MCF 10A (cell line): ENCODE measurements around the gene DKK2. TPM values are rescaled to one million over a fixed set of nuclear protein-coding genes. Genes with fewer than 3 reads are reported as not detected.

Source experiments
- BruUV-seq: library from RNA; stranded (reverse); fragments of 400-500 nt; replicated peaks from 2 replicates; lab custom pipeline; 2021; lab: Mats Ljungman, UMichigan
- CTCF ChIA-PET: fragments of 300-600 bp; sonication (Branson Sonifier 250); formaldehyde crosslinking; extraction: SDS; loops from one replicate; lab custom pipeline; 2021; ENCODE audit warnings: antibody characterized with exemption, inconsistent platforms; lab: Yijun Ruan, JAX
- POLR2A ChIA-PET: fragments of 300-600, 350-650 bp; sonication (Branson Sonifier 250); formaldehyde crosslinking; extraction: SDS; loops from one replicate; lab custom pipeline; 2020; ENCODE audit warnings: antibody characterized with exemption, inconsistent platforms; lab: Yijun Ruan, JAX
- DNase-seq: peaks from one replicate; pipeline ENCODE4 v3.0.0-alpha.2; 2018; ENCODE audit not compliant: unreplicated experiment
- H3K27ac Mint-ChIP-seq: one replicate; pipeline ENCODE4 v1.8.0; 2022; ENCODE audit warnings: mild to moderate bottlenecking, low read depth, mixed read lengths; ENCODE audit not compliant: unreplicated experiment
- H3K27me3 Mint-ChIP-seq: one replicate; pipeline ENCODE4 v1.8.0; 2022; ENCODE audit warnings: mixed read lengths; ENCODE audit not compliant: insufficient read depth, unreplicated experiment
- H3K36me3 Mint-ChIP-seq: one replicate; pipeline ENCODE4 v1.8.0; 2022; ENCODE audit warnings: mild to moderate bottlenecking, moderate library complexity, mixed read lengths; ENCODE audit not compliant: insufficient read depth, unreplicated experiment
- H3K4me1 Mint-ChIP-seq: one replicate; pipeline ENCODE4 v1.8.0; 2022; ENCODE audit warnings: mixed read lengths; ENCODE audit not compliant: insufficient read depth, unreplicated experiment
- H3K4me3 Mint-ChIP-seq: one replicate; pipeline ENCODE4 v1.8.0; 2022; ENCODE audit warnings: mild to moderate bottlenecking, moderate library complexity, mixed read lengths; ENCODE audit not compliant: unreplicated experiment
- H3K9me3 Mint-ChIP-seq: one replicate; pipeline ENCODE4 v1.8.0; 2022; ENCODE audit warnings: mixed read lengths; ENCODE audit not compliant: unreplicated experiment
- CTCF ChIP-seq: fragments of 200-600 bp; IDR thresholded peaks from one replicate; pipeline ENCODE4 v1.8.0; 2022; ENCODE audit warnings: antibody characterized with exemption, mild to moderate bottlenecking; ENCODE audit not compliant: unreplicated experiment
- intact Hi-C: fragments of 100-400 bp; cut with micrococcal nuclease; formaldehyde crosslinking; loops from 2 replicates; pipeline ENCODE4 v1.14.1; 2022
- total RNA-seq: library from RNA; stranded (reverse); gene quantifications from 2 replicates; pipeline ENCODE4 v1.2.3, GENCODE V29; 2022

Gene DKK2
- total RNA-seq, 1 experiment from 2014 or later = 0.30 TPM

GRCh38 chr4:106987311-106987710 lies 48.8 kb downstream of the DKK2 start:
- BruUV-seq = no TSS peak
- no peak overlapping the region for H3K27ac Mint-ChIP-seq
- no peaks in the 10 kb centered on the region for H3K27me3 Mint-ChIP-seq
- ChIA-PET POLR2A (no interaction called here), CTCF (interaction anchor here (0.6 kb wide), 1 partner anchor 734 kb away, joined by 3 read pairs; no protein-coding TSS in a partner anchor)
- H3K9me3 Mint-ChIP-seq = no peaks in the 10 kb centered on the region
- no peak overlapping the region for H3K4me3 Mint-ChIP-seq
- DNase-seq = peak; percentile 34
- no peaks in the 10 kb centered on the region for H3K36me3 Mint-ChIP-seq
- intact Hi-C loops = no loop called here
- peaks cover 6% of the 10 kb centered on the region for H3K4me1 Mint-ChIP-seq
- no peak for TF ChIP-seq CTCF

- peak; percentile 11 for DNase-seq
- Mint-ChIP-seq H3K36me3 (no peaks in the 10 kb centered on the region), H3K27me3 (no peaks in the 10 kb centered on the region), H3K4me3 (no peak overlapping the region), H3K27ac (no peak overlapping the region), H3K9me3 (no peaks in the 10 kb centered on the region), H3K4me1 (peaks cover 6% of the 10 kb centered on the region)
- BruUV-seq = no TSS peak
- TF ChIP-seq CTCF = no peak
- ChIA-PET POLR2A (no interaction called here), CTCF (no interaction called here)
- intact Hi-C loops = no loop called here
Measured at GRCh38 chr4:106986486-106986885, 49.6 kb downstream of the DKK2 start.

- ChIA-PET POLR2A (no interaction called here), CTCF (no interaction called here)
- TF ChIP-seq CTCF = no peak
- Mint-ChIP-seq H3K27me3 (no peaks in the 10 kb centered on the region), H3K4me1 (peaks cover 6% of the 10 kb centered on the region), H3K36me3 (no peaks in the 10 kb centered on the region), H3K9me3 (no peaks in the 10 kb centered on the region), H3K4me3 (no peak overlapping the region), H3K27ac (no peak overlapping the region)
- no TSS peak for BruUV-seq
- DNase-seq = peak; percentile 29
- intact Hi-C loops = no loop called here
Measured at GRCh38 chr4:106985830-106986229, 50.3 kb downstream of the DKK2 start.

GRCh38 chr4:106982711-106983211 lies 53.4 kb downstream of the DKK2 start:
- no peaks in the 10 kb centered on the region for H3K9me3 Mint-ChIP-seq
- POLR2A ChIA-PET = no interaction called here
- BruUV-seq = no TSS peak
- no peaks in the 10 kb centered on the region for H3K36me3 Mint-ChIP-seq
- TF ChIP-seq CTCF = no peak
- H3K4me3 Mint-ChIP-seq = no peak overlapping the region
- intact Hi-C loops = no loop called here
- peaks cover 6% of the 10 kb centered on the region for H3K4me1 Mint-ChIP-seq
- H3K27me3 Mint-ChIP-seq = no peaks in the 10 kb centered on the region
- DNase-seq = no peak
- CTCF ChIA-PET = no interaction called here
- H3K27ac Mint-ChIP-seq = no peak overlapping the region
